GM18907 (cell line): ENCODE results near the gene PIK3R3.

Experiments
- ATAC-seq: cut with Tn5 transposase; IDR thresholded peaks from one replicate; pipeline ENCODE4 v1.9.1; 2021; ENCODE audit warnings: mild to moderate bottlenecking, moderate library complexity; ENCODE audit not compliant: unreplicated experiment

PIK3R3 gene

DNA sequence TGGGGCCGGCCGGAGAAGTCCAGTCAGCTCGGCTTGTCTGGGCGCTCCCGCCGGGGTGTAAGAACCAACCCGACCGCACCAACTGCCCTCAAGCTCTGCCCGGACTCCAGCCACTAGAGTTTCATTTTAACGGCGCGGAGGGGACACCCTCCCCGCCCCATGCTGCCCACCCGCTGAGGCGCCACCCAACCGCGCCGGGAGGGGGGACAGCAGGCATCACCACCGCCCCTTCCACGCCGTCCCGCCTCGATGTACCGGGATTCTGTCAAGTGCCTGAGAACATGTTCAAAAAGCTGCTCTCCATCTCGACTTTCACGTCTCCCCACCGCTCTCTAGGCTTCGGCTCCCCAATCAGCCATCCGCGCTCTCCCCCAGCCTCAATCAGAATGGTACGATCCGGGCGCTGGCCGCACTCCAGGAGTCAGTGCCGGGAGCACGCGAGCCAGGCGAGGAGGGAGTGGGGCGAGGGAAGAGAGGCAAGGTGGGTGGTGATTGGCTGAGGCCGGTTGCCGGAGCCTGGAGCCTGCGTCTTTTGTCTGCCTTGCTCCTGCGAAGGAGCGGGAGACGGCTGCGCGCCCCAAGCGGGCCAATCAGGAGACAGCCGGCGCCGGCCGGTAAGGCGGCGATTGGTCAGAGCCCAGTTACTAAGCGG, at the start of gene PIK3R3:
Gene PIK3R3 (minus strand): TSS at position 101 of the 652 bp plus-strand sequence. CDS start 677 bp downstream, outside the sequence.
- peak; percentile 89 for ATAC-seq

DNA sequence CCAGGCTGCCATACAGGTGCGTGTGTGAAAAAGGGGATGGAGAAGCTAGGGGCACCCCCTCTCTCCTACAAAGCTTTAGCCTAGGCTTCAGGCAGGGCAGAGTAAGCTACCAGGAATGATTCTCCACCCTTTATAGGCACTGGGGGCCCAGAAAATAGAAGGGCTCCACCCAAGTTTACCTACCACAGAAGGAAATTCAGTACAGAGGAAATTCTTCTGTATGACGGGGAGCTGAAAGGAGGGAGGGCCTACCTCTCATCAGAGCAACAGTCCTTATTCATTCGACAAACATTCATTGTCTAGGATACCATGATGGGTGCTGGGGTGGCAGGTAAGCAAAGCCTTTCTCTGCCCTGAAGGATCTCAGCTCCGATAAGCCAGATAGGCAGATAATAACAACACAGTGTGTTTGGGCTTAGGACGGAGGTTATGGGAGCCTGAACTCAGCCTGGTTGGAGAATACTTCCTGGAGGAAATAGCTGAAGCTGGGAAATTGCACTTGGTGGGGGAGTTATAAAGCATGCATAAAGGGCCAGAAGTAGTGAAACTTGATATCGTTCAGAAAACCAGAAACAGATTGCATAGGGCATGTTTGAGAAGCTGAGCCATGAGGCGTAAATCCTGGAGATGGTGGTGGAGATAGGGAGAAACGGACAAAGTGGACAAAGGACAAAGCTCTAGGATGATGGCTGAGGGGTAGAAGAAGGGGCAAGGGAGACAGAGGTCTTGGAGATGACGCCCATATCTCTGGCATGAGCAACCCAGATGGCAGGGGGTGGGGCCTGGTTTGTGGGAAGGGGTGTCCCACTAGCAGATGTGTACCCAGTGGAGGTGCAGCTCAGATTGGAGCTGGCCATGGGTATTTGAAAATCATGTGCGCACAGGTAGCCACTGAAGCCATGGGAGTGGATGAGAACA, 49.2 kb upstream of the PIK3R3 start:
- ATAC-seq, result no peak

DNA sequence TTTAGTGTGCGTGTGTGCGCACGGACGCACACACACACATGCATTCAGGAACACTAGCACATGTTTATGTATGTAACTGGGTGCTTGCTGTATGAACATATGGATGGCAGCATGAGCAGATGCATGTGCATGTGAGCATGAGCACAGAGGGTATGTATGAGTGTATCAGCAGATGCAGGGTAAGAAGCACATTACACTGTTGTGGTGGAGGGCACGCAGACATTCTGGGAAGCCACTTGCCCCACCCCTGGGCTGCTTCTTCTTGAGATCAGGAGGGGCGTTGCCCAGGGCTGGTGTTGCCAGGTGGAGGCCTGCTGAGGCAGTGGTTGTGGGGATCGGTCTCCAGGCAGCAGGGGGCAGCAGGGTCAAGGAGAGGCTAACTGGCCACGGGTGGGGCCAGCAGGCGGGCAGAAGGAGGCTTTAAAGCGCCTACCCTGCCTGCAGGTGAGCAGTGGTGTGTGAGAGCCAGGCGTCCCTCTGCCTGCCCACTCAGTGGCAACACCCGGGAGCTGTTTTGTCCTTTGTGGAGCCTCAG, 47.7 kb upstream of the PIK3R3 start:
- no peak for ATAC-seq

DNA sequence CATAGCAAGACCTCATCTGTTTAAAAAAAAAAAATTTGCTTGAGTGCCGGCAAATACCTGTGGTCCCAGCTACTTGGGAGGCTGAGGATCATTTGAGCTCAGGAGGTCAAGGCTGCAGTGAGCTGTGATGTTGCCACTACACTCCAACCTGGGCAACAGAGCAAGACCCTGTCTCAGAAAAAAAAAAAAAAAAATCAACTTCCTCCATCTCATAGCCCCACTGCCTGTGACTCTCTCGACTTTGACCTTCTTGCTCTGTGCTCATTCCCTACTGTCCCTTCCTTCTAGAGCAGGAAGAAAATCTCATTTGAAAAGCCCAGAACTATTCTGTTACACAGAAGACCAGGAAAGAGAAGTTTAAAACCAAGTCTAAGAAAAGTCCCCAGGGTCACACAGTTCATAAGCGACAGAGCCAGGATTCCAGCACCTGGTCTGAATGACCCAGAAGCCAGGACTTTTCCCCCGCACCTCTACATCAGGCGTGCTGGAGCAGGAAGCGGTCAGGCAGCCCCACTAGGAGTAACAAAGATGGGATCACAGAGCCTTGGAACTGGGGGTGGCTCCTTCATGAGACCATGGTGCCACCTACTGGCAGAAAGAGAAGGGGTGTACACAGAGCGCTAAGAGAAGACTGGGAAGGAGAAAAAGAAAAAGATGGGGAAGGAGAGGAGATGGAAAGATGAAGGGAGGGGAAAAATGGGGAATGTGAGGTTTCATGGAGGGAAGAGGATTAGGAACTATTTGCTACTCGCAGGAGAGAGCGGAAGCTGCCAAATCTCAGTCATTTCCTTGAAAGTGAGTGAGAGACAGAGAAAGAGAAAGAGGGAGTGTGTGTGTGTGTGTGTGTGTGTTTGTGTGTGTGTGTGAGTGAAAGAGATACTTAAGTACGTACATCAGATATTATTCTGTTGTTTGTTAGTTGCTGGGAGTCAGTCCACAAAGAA, 47.0 kb upstream of the PIK3R3 start:
- no peak for ATAC-seq

DNA sequence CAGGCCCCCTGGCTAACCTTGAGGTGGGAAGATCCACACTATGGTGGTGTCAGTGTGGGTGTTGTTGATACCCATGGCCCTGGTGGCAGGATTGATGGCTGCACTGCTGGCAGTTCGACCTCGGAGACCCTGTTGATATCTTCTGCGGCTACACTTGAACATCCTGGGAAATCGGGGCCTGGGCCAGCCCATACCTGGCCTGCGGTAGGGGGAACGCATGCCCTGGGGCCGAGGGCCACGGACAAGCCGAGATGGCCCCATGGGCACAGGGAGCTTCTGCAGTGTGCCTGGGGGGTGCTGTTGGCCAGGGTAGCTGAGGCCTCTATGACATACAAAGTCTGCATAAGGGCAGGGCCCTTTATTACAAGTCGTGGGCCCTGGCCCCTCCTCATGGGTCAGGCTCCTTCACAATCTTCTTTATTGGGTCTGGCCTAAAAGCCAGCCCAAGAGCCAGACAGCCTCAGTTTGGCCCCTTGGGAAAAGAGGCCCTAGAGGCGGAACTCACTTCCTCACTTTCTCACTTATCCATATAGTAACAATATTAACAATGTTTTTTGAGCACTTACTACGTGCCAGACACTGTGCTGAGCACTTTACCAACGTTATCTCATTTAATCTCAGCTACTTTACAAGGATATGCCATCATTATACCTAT, 43.9 kb upstream of the PIK3R3 start, which contains the start of gene P3R3URF:
Gene P3R3URF (minus strand): TSS at position 278 of the 655 bp plus-strand sequence. CDS start 17 bp downstream, at position 261.
- no peak for ATAC-seq

DNA sequence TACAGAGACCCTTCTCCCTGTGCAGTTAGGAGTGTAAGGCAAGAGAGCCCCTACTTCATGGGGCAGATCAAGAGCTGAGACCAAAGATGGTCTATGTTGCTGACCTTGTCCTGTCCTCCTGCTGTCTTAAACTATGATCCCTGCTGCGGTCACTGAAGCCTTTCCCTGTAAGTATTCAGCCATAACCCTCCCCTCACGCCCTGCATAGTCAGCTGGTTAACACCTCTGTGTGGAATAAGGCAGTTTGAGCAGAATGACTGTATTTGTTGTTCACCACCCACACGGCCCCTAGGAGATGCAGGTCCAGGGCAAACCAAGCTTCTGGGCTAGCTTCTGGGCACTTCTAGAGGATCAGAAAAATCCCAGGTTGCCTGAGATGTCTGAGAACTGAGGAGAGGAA, 42.8 kb upstream of the PIK3R3 start:
- ATAC-seq, result no peak

DNA sequence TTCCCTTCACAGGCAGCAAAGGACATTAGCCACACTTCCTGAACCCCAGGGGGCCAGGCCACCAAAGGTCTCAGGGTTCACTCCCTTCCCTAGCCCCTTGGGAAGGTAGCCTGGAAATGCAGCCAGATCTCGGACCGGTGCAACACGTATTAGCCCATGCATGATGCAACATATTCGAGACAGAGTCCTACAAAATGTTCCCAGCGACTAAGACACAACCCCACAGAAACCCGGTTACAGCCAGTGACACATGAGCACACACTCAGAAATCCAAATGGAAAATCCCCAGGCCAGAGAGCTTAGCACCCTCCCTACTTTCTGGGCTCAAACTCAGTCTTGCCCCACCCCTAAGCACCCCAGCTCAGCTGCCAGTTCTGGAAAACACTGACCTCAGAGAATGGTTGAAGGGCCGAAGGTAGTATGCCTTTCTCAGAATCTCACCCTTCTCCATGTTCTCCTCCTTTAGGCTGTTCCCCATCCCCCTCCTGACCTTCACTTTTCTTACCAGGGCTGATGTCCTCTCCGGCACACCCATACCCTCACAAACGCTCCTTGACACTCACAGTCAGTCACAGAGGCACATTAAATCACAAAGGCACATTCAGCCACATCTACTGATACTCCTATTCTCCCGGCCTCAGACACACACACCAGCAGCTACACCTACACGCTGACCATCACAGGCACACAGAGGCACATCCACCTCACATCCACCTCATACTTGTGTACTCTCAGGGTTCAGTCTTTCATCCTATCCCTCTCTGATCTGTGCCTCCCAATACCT, 42.2 kb upstream of the PIK3R3 start, which contains the start of gene TSPAN1:
Gene TSPAN1 (plus strand): TSS at position 640 of the 784 bp plus-strand sequence. CDS start 6,021 bp downstream, outside the sequence.
- no peak for ATAC-seq

DNA sequence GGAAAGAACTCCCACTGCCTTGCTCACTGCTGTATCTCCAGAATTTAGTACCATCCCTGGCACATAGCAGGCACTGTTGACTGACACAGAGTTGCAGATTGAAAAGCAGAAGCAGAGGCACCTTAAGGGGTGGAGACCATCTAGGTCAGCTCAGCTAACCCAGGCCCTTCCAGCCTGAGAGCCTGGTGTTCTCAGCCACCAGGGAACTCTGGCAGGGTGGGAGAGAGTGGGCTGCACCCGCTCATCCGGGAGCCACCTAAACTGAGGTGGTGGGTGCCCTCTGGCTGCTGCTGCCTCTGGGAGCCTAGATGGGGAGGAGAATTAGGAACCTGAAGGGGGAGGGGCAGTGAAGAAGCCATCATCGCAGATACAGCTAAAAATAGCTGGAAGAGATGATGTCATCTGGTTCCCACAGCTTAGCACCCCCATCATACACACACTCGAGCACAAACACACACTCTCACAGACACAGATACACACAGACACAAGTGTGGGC, 41.0 kb upstream of the PIK3R3 start:
- ATAC-seq, result no peak

DNA sequence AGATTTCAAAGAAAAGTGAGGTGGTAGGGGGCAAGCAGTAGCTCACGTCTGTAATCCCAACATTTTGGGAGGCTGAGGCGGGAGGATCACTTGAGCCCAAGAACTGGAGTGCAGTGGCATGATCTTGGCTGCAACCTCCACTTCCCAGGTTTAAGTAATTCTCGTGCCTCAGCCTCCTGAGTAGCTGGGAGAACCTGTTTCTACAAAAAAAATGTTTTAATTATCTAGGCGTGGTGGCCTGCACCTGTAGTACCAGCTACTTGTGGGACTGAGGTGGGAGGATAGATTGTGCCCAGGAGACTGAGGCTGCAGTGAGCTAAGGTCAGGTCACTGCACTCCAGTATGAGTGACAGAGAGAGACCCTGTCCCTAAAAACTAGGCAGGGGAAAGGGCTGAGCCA, 39.9 kb upstream of the PIK3R3 start:
- ATAC-seq, result no peak

DNA sequence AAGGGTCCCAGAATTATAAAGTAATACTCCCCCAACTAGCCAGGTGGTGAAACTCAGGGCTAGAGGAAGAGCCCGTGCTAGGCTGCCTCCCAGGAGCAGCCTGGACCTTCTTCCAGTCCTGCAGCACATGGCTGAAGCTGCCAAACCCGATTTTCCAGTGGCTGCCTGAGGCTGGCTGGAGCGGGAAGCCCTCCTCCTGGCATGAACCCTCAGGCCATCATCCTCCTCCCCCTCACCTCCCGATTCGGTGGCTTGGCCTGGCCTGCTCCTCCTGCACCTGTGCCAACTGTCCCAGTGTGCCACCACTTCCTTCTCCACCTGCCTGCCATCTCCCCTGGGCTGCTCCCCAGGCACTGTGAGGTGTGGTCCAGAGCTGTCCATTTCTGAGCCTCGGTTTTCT, 39.4 kb upstream of the PIK3R3 start:
- ATAC-seq, result no peak

DNA sequence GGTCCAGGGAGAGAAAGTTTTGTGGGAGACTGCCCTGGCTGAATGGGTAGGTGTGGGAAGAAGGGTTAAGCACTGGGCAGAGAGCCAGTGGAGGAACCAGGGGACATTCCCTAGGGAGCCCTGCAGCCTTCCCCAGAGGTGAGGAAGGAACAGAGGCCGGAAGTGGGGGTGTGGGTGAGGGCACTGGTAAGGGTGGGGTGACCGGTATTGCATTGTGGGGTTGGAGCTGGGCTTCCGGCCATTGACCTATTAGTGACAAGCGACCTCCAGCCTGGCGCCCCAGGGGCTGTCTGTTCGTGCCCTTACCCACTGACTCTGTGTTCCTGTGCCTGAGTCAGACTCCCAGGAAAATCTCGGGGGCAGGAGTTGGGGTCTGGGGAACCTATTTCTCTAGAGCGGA, 38.9 kb upstream of the PIK3R3 start:
- ATAC-seq, result no peak

DNA sequence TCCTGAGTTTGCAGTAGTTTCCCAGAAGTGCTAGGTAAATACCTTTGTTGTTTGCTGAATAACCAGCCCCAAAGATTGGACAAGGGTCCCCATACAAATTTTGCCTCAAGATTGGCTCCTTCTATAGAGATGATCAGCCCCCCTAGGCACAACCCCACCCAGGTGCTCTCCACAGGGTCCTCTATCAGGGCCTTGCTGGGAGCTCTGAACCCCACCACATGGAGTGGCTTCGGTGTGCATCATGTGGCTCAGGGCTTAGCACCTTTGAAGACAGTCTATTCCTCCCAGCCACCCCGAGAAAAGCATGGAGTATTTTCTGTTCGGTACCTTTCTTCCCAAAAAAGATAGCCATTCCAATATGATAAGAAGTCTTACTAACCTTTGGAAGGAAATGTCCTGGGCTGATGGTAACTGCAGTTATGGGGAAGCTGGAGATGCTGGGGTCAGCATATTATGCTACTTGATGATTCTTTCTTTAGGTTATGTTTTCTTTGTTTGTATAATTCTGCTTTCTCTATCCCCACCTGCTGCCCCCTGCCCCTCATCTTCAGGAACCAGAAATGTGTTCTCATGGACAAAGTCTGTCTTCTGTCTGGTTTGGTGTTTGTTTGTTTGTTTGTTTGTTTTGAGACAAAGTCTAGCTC, 37.5 kb upstream of the PIK3R3 start:
- no peak for ATAC-seq

DNA sequence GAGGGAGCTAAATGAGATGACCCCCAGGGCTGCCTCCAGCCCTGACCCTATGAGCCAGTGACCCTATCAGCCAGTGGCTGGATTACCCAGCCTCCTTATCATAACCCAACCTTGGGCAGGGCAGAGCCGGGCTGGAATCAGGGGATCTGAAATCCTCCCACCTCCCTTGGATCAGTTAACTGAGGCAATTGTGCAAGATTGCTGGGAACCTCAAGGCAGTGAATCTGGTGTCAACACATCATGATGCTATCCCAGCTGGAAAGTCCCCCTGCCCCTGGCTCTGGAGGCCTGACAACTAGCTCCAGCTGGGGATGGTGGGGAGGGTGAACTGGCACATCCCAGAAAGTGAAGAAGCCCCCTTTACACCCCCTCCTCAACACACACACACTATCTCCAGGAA, 36.0 kb upstream of the PIK3R3 start:
- no peak for ATAC-seq

DNA sequence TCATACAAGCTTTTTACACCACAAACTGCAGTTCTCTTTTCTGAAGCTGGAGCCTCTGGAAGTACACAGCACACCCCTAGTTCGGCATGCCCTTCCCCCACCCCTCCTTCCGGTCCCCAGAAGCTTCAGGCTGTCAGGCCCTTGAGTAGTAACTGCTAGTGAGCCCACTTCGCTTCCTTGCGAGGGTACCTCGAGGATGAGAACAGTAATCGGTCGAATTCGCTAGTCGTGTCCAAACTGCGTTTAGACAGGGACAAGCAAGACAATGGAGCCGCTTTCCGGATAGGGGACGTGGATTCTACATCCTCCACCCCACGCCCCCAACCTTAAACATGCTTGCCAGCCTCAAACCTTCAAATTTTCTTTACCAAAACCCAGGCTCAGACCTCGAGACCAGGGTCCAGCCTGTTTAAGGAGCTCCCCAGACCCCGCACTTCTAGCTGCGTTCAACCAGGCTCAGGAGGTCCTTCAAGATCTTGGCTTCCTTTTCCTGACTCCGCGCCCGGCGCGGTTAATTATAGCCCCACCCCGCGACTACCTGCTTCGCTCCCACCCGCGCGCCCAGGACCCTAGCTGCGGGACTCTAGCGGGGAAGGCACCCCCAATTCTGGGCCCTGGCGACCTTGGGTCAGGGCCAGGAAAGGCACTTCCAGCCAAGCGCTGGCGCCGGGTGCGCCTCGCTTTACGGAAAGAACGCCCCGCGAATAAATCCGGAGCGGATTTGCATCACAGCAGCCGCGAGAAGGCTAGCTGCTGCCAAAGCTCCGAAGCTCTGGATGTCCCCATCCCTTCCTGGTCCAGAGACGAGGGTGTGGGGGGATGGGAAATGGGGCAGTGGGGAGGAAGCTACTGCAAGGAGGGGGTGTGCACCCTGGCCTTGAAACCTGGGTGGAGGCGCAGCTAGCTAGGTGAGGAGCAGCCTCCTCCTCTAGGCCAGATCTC, 34.4 kb upstream of the PIK3R3 start:
- ATAC-seq, result peak; percentile 55

DNA sequence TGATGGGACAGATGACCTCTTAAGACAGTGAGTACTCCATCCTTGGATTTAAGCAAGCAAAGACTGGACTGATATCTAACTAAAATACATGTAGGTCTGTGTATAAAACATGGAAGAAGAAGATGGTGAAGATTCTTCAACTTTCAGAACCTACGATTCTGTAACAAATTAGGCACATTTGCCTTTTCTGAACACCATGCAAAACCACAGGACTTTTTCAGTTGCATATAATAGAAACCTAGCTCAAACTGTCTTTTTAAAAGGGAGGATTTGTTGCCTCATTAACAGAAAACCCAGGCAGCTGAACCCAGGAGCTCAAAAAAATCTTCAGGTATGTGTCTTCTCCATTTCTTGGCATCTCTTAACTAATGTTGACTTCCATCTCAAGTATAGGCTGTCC, 27.8 kb upstream of the PIK3R3 start:
- ATAC-seq, result no peak

DNA sequence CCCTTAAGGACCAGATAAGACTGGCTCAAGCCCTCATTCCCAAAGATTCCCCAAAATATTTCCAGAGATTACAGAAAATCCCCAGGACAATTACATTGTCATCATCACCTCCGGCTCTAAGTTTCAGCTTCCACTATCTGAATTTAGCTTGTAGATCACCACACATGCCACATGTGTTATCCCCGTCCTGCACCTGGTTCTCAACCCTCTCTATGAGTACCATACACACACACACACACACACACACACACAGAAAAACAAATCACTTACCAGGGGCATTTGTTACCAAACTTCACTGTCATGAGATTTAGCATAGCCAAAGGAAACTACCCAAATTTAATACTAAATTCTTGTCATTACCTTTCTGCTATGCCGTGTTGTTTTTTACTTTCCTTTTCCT, 27.1 kb upstream of the PIK3R3 start:
- no peak for ATAC-seq
